Calu3 (cell line): ENCODE results near the gene PDE4B. TPM values are rescaled to one million over a fixed set of nuclear protein-coding genes. Genes with fewer than 3 reads are reported as not detected.

Experiments
- BruUV-seq: library from RNA; stranded (reverse); fragments of 400-500 nt; replicated peaks from 2 replicates; lab custom pipeline; 2021; lab: Mats Ljungman, UMichigan
- CTCF ChIA-PET: fragments of 300-600 bp; sonication (Branson Sonifier 250); formaldehyde crosslinking; loops from one replicate; lab custom pipeline; 2022; ENCODE audit warnings: antibody characterized with exemption; lab: Charles Lee
- DNase-seq: peaks from one replicate; pipeline ENCODE4 v3.0.0; 2022
- H3K27ac Mint-ChIP-seq: one replicate; pipeline ENCODE4 v1.8.0; 2022; ENCODE audit warnings: mixed read lengths; ENCODE audit not compliant: unreplicated experiment
- H3K27me3 Mint-ChIP-seq: one replicate; pipeline ENCODE4 v1.8.0; 2022; ENCODE audit warnings: mixed read lengths; ENCODE audit not compliant: unreplicated experiment
- H3K36me3 Mint-ChIP-seq: one replicate; pipeline ENCODE4 v1.8.0; 2022; ENCODE audit warnings: mild to moderate bottlenecking, moderate library complexity, mixed read lengths; ENCODE audit not compliant: insufficient read depth, unreplicated experiment
- H3K4me1 Mint-ChIP-seq: one replicate; pipeline ENCODE4 v1.8.0; 2022; ENCODE audit warnings: mild to moderate bottlenecking, low read depth, mixed read lengths; ENCODE audit not compliant: unreplicated experiment
- H3K4me3 Mint-ChIP-seq: one replicate; pipeline ENCODE4 v1.8.0; 2022; ENCODE audit warnings: mild to moderate bottlenecking, low read depth, moderate library complexity, mixed read lengths; ENCODE audit not compliant: unreplicated experiment
- H3K9me3 Mint-ChIP-seq: one replicate; pipeline ENCODE4 v1.8.0; 2022; ENCODE audit warnings: low read depth, mixed read lengths; ENCODE audit not compliant: unreplicated experiment
- CTCF ChIP-seq: fragments of 200-600 bp; IDR thresholded peaks from one replicate; pipeline ENCODE4 v1.8.0; 2022; ENCODE audit warnings: antibody characterized with exemption; ENCODE audit not compliant: unreplicated experiment
- intact Hi-C: fragments of 100-400 bp; cut with micrococcal nuclease; formaldehyde crosslinking; loops from one replicate; pipeline ENCODE4 v1.10.0; 2022; ENCODE audit not compliant: unreplicated experiment
- total RNA-seq: library from RNA; stranded (reverse); gene quantifications from 2 replicates; pipeline ENCODE4 v1.2.3, GENCODE V29; 2022

Gene PDE4B
- total RNA-seq, 1 experiment from 2014 or later, result 2.9 TPM

- Mint-ChIP-seq H3K4me3 (no peak overlapping the region), H3K9me3 (no peaks in the 10 kb centered on the region), H3K4me1 (no peaks in the 10 kb centered on the region), H3K36me3 (no peaks in the 10 kb centered on the region), H3K27me3 (no peaks in the 10 kb centered on the region), H3K27ac (no peak overlapping the region)
- DNase-seq, result no peak
- TF ChIP-seq CTCF, result no peak
- CTCF ChIA-PET, result interaction anchor here (0.9 kb wide), 1 partner anchor 20 kb away, joined by 3 read pairs; no protein-coding TSS in a partner anchor
- BruUV-seq, result no TSS peak
- intact Hi-C loops, result no loop called here
These were observed 192.8 kb downstream of the PDE4B start for GRCh38 chr1:65985393-65986066.

- no peak for TF ChIP-seq CTCF
- no TSS peak for BruUV-seq
- Mint-ChIP-seq H3K4me3 (no peak overlapping the region), H3K36me3 (no peaks in the 10 kb centered on the region), H3K27me3 (no peaks in the 10 kb centered on the region), H3K4me1 (no peaks in the 10 kb centered on the region), H3K9me3 (no peaks in the 10 kb centered on the region), H3K27ac (no peak overlapping the region)
- intact Hi-C loops, result no loop called here
- CTCF ChIA-PET, result interaction anchor here (0.9 kb wide), 1 partner anchor 21 kb away, joined by 3 read pairs; no protein-coding TSS in a partner anchor
- DNase-seq, result no peak
These were observed 193.5 kb downstream of the PDE4B start for GRCh38 chr1:65986146-65986545.

GRCh38 chr1:65990161-65990560, 197.5 kb downstream of the PDE4B start:
- no peak for DNase-seq
- TF ChIP-seq CTCF, result no peak
- H3K36me3 Mint-ChIP-seq, result no peaks in the 10 kb centered on the region
- no peaks in the 10 kb centered on the region for H3K9me3 Mint-ChIP-seq
- intact Hi-C loops, result no loop called here
- no TSS peak for BruUV-seq
- H3K4me1 Mint-ChIP-seq, result no peaks in the 10 kb centered on the region
- CTCF ChIA-PET, result no interaction called here
- no peaks in the 10 kb centered on the region for H3K27me3 Mint-ChIP-seq
- no peak overlapping the region for H3K27ac Mint-ChIP-seq
- no peak overlapping the region for H3K4me3 Mint-ChIP-seq

- Mint-ChIP-seq H3K27me3 (no peaks in the 10 kb centered on the region), H3K27ac (no peak overlapping the region), H3K4me3 (no peak overlapping the region), H3K9me3 (no peaks in the 10 kb centered on the region), H3K36me3 (no peaks in the 10 kb centered on the region), H3K4me1 (no peaks in the 10 kb centered on the region)
- BruUV-seq, result no TSS peak
- CTCF ChIA-PET, result interaction anchor here (0.8 to 1.3 kb wide), 3 partner anchors 9 to 251 kb away, joined by 4 to 7 read pairs (median 5); no protein-coding TSS in a partner anchor
- intact Hi-C loops, result no loop called here
- DNase-seq, result no peak
- no peak for TF ChIP-seq CTCF
These were observed 199.0 kb downstream of the PDE4B start for GRCh38 chr1:65991694-65992093.
